ENCODE results near the gene FAR2.
A peak's percentile ranks its signal among the peaks of the same experiment; 100 is the strongest.
"Not testable (repeated sequence)": the region's sequence is repeated elsewhere in the genome, so short reads cannot be mapped to it uniquely, and the experiment has no call there.

The FAR2 gene

GRCh38 chr12:29138855-29139254, 10.2 kb upstream of the FAR2 start:
- not testable (repeated sequence) for H3K4me3 ChIP-seq (ENCODE audit: low read length); H3K36me3 ChIP-seq (ENCODE audit: control insufficient read depth, insufficient read depth, low read length); H3K27me3 ChIP-seq (ENCODE audit: control insufficient read depth, insufficient read depth, low read length); H3K4me1 ChIP-seq (ENCODE audit: control insufficient read depth, insufficient read depth, low read length); H3K9me3 ChIP-seq (ENCODE audit: control insufficient read depth, low read length); H3K9ac ChIP-seq (ENCODE audit: low read length)

- Histone ChIP-seq H3K36me3 (ENCODE audit: control insufficient read depth, insufficient read depth, low read length) (no peaks in the 10 kb centered on the region), H3K27me3 (ENCODE audit: control insufficient read depth, insufficient read depth, low read length) (no peaks in the 10 kb centered on the region), H3K4me1 (ENCODE audit: control insufficient read depth, insufficient read depth, low read length) (peaks cover 6% of the 10 kb centered on the region), H3K9me3 (ENCODE audit: control insufficient read depth, low read length) (no peaks in the 10 kb centered on the region), H3K4me3 (ENCODE audit: low read length) (no peak overlapping the region), H3K9ac (ENCODE audit: low read length) (no peak overlapping the region)
Observed at GRCh38 chr12:29145372-29146170, 3.5 kb upstream of the FAR2 start.

GRCh38 chr12:29146196-29146595, 2.9 kb upstream of the FAR2 start:
- H3K4me1 ChIP-seq (ENCODE audit: control insufficient read depth, insufficient read depth, low read length): peaks cover 6% of the 10 kb centered on the region

GRCh38 chr12:29147731-29148595, 1.1 kb upstream of the FAR2 start:
- Histone ChIP-seq H3K4me1 (ENCODE audit: control insufficient read depth, insufficient read depth, low read length) (peaks cover 6% of the 10 kb centered on the region), H3K9ac (ENCODE audit: low read length) (peak overlapping the region; percentile 86), H3K4me3 (ENCODE audit: low read length) (peak overlapping the region; percentile 54), H3K9me3 (ENCODE audit: control insufficient read depth, low read length) (no peaks in the 10 kb centered on the region), H3K36me3 (ENCODE audit: control insufficient read depth, insufficient read depth, low read length) (no peaks in the 10 kb centered on the region), H3K27me3 (ENCODE audit: control insufficient read depth, insufficient read depth, low read length) (no peaks in the 10 kb centered on the region)

More at GRCh38 chr12:29146196-29146595, 2.9 kb upstream of the FAR2 start:
- Histone ChIP-seq H3K36me3 (ENCODE audit: control insufficient read depth, insufficient read depth, low read length) (no peaks in the 10 kb centered on the region), H3K9me3 (ENCODE audit: control insufficient read depth, low read length) (no peaks in the 10 kb centered on the region), H3K9ac (ENCODE audit: low read length) (no peak overlapping the region), H3K4me3 (ENCODE audit: low read length) (no peak overlapping the region), H3K27me3 (ENCODE audit: control insufficient read depth, insufficient read depth, low read length) (no peaks in the 10 kb centered on the region)

GRCh38 chr12:29148596-29148910, 525 bp upstream of the FAR2 start:
- no peaks in the 10 kb centered on the region for H3K36me3 ChIP-seq (ENCODE audit: control insufficient read depth, insufficient read depth, low read length)
- no peaks in the 10 kb centered on the region for H3K27me3 ChIP-seq (ENCODE audit: control insufficient read depth, insufficient read depth, low read length)
- peak overlapping the region; percentile 54 for H3K4me3 ChIP-seq (ENCODE audit: low read length)
- H3K9ac ChIP-seq (ENCODE audit: low read length): peak overlapping the region; percentile 86
- no peaks in the 10 kb centered on the region for H3K9me3 ChIP-seq (ENCODE audit: control insufficient read depth, low read length)
- peaks cover 6% of the 10 kb centered on the region for H3K4me1 ChIP-seq (ENCODE audit: control insufficient read depth, insufficient read depth, low read length)

GRCh38 chr12:29149691-29150281, 708 bp downstream of the FAR2 start:
- peak overlapping the region; percentile 86 for H3K9ac ChIP-seq (ENCODE audit: low read length)
- H3K9me3 ChIP-seq (ENCODE audit: control insufficient read depth, low read length): no peaks in the 10 kb centered on the region
- peaks cover 6% of the 10 kb centered on the region for H3K4me1 ChIP-seq (ENCODE audit: control insufficient read depth, insufficient read depth, low read length)
- H3K4me3 ChIP-seq (ENCODE audit: low read length): peak overlapping the region; percentile 54
- no peaks in the 10 kb centered on the region for H3K36me3 ChIP-seq (ENCODE audit: control insufficient read depth, insufficient read depth, low read length)
- H3K27me3 ChIP-seq (ENCODE audit: control insufficient read depth, insufficient read depth, low read length): no peaks in the 10 kb centered on the region

GRCh38 chr12:29150462-29150861, 1.4 kb downstream of the FAR2 start:
- Histone ChIP-seq H3K36me3 (ENCODE audit: control insufficient read depth, insufficient read depth, low read length) (no peaks in the 10 kb centered on the region), H3K27me3 (ENCODE audit: control insufficient read depth, insufficient read depth, low read length) (no peaks in the 10 kb centered on the region), H3K9me3 (ENCODE audit: control insufficient read depth, low read length) (no peaks in the 10 kb centered on the region), H3K4me1 (ENCODE audit: control insufficient read depth, insufficient read depth, low read length) (peaks cover 6% of the 10 kb centered on the region), H3K9ac (ENCODE audit: low read length) (no peak overlapping the region), H3K4me3 (ENCODE audit: low read length) (no peak overlapping the region)

GRCh38 chr12:29152223-29152868, 3.3 kb downstream of the FAR2 start:
- Histone ChIP-seq H3K4me1 (ENCODE audit: control insufficient read depth, insufficient read depth, low read length) (peaks cover 6% of the 10 kb centered on the region), H3K9ac (ENCODE audit: low read length) (no peak overlapping the region), H3K4me3 (ENCODE audit: low read length) (no peak overlapping the region), H3K36me3 (ENCODE audit: control insufficient read depth, insufficient read depth, low read length) (no peaks in the 10 kb centered on the region), H3K9me3 (ENCODE audit: control insufficient read depth, low read length) (no peaks in the 10 kb centered on the region), H3K27me3 (ENCODE audit: control insufficient read depth, insufficient read depth, low read length) (no peaks in the 10 kb centered on the region)

GRCh38 chr12:29152981-29153630, 4.0 kb downstream of the FAR2 start:
- H3K27me3 ChIP-seq (ENCODE audit: control insufficient read depth, insufficient read depth, low read length): no peaks in the 10 kb centered on the region
- H3K4me1 ChIP-seq (ENCODE audit: control insufficient read depth, insufficient read depth, low read length): peaks cover 5% of the 10 kb centered on the region
- H3K9me3 ChIP-seq (ENCODE audit: control insufficient read depth, low read length): no peaks in the 10 kb centered on the region
- no peak overlapping the region for H3K4me3 ChIP-seq (ENCODE audit: low read length)
- no peaks in the 10 kb centered on the region for H3K36me3 ChIP-seq (ENCODE audit: control insufficient read depth, insufficient read depth, low read length)
- H3K9ac ChIP-seq (ENCODE audit: low read length): no peak overlapping the region

- no peaks in the 10 kb centered on the region for H3K27me3 ChIP-seq (ENCODE audit: control insufficient read depth, insufficient read depth, low read length)
- no peaks in the 10 kb centered on the region for H3K4me1 ChIP-seq (ENCODE audit: control insufficient read depth, insufficient read depth, low read length)
- H3K36me3 ChIP-seq (ENCODE audit: control insufficient read depth, insufficient read depth, low read length): no peaks in the 10 kb centered on the region
- H3K9me3 ChIP-seq (ENCODE audit: control insufficient read depth, low read length): no peaks in the 10 kb centered on the region
- no peak overlapping the region for H3K9ac ChIP-seq (ENCODE audit: low read length)
- H3K4me3 ChIP-seq (ENCODE audit: low read length): no peak overlapping the region
Observed at GRCh38 chr12:29155079-29155478, 6.0 kb downstream of the FAR2 start.

- H3K9ac ChIP-seq (ENCODE audit: low read length): no peak overlapping the region
- no peaks in the 10 kb centered on the region for H3K27me3 ChIP-seq (ENCODE audit: control insufficient read depth, insufficient read depth, low read length)
- no peaks in the 10 kb centered on the region for H3K36me3 ChIP-seq (ENCODE audit: control insufficient read depth, insufficient read depth, low read length)
- H3K4me3 ChIP-seq (ENCODE audit: low read length): no peak overlapping the region
- H3K4me1 ChIP-seq (ENCODE audit: control insufficient read depth, insufficient read depth, low read length): no peaks in the 10 kb centered on the region
- no peaks in the 10 kb centered on the region for H3K9me3 ChIP-seq (ENCODE audit: control insufficient read depth, low read length)
Observed at GRCh38 chr12:29157486-29157946, 8.4 kb downstream of the FAR2 start.

All from mucosa of stomach (tissue), 1 donor.